HepG2 (cell line): Measurements from ENCODE around the gene ZBTB44. TPM values are rescaled to one million over a fixed set of nuclear protein-coding genes. Genes with fewer than 3 reads are reported as not detected.

Experiments
- AGO1 ChIP-seq: fragments of 200-400 bp; formaldehyde crosslinking; IDR thresholded peaks from 2 replicates; pipeline ENCODE4 v1.6.1; 2017; ENCODE audit warnings: mild to moderate bottlenecking, low read depth, low read length, moderate library complexity; ENCODE audit not compliant: poor library complexity, severe bottlenecking
- ARID3A ChIP-seq: IDR thresholded peaks from 2 replicates; pipeline ENCODE4 v1.6.1; 2012; ENCODE audit warnings: low read depth, low read length, improper control_type of control experiment
- CHD2 ChIP-seq: IDR thresholded peaks from 2 replicates; pipeline ENCODE4 v1.6.1; 2011; ENCODE audit warnings: low read depth, low read length, improper control_type of control experiment
- EHMT2 ChIP-seq: fragments of 200-600 bp; sonication (generic); IDR thresholded peaks from 2 replicates; pipeline ENCODE4 v1.7.0; 2017; ENCODE audit warnings: antibody characterized with exemption, low read depth, low read length, borderline replicate concordance
- IRF9 ChIP-seq: sonication (generic); formaldehyde crosslinking; IDR thresholded peaks from 2 replicates; pipeline ENCODE4 v1.8.0; 2022; ENCODE audit warnings: missing genetic modification reagents, mild to moderate bottlenecking, borderline replicate concordance
- KAT8 ChIP-seq: IDR thresholded peaks from 2 replicates; pipeline ENCODE4 v1.6.1; 2016; ENCODE audit warnings: missing genetic modification reagents, missing compliant biosample characterization
- KLF9 ChIP-seq: IDR thresholded peaks from 2 replicates; pipeline ENCODE4 v1.6.1; 2016; ENCODE audit warnings: low read depth
- MAFF ChIP-seq: IDR thresholded peaks from 2 replicates; pipeline ENCODE4 v1.6.1; 2011; ENCODE audit warnings: low read depth, low read length, improper control_type of control experiment
- NCOA5 ChIP-seq: sonication (generic); formaldehyde crosslinking; IDR thresholded peaks from 2 replicates; pipeline ENCODE4 v1.4.0; 2020; ENCODE audit warnings: missing genetic modification reagents
- NONO ChIP-seq, 2 experiments: fragments of 450-650 bp in 1 of 2; sonication (generic) in 1 of 2; formaldehyde crosslinking in 1 of 2; IDR thresholded peaks in 1 of 2; conservative IDR thresholded peaks in 1 of 2; 2 replicates each; pipeline versions ENCODE4 v1.6.1 to v1.8.0; 2017 to 2022; ENCODE audit warnings: mild to moderate bottlenecking in 1 of 2, missing genetic modification reagents in 1 of 2, moderate library complexity in 1 of 2
- NPAS2 ChIP-seq: sonication (generic); formaldehyde crosslinking; IDR thresholded peaks from 2 replicates; pipeline ENCODE4 v1.8.0; 2022; ENCODE audit warnings: mild to moderate bottlenecking, missing genetic modification reagents, borderline replicate concordance
- NR3C1 ChIP-seq: sonication (generic); formaldehyde crosslinking; IDR thresholded peaks from 2 replicates; pipeline ENCODE4 v1.4.0; 2020; ENCODE audit warnings: missing genetic modification reagents
- SIN3A ChIP-seq: IDR thresholded peaks from 2 replicates; pipeline ENCODE4 v1.6.1; 2011; ENCODE audit warnings: low read depth, mild to moderate bottlenecking, control low read depth, low read length, borderline replicate concordance
- TCF7L2 ChIP-seq: IDR thresholded peaks from 2 replicates; pipeline ENCODE4 v1.6.1; 2011; ENCODE audit warnings: mild to moderate bottlenecking, low read depth, low read length, moderate library complexity
- TGIF2 ChIP-seq: IDR thresholded peaks from 2 replicates; pipeline ENCODE4 v1.6.1; 2016; ENCODE audit warnings: control low read depth, missing compliant biosample characterization
- THAP11 ChIP-seq: IDR thresholded peaks from 2 replicates; pipeline ENCODE4 v1.6.1; 2016; ENCODE audit warnings: missing biosample characterization, missing genetic modification reagents
- ZBTB37 ChIP-seq: sonication (generic); formaldehyde crosslinking; IDR thresholded peaks from 2 replicates; pipeline ENCODE4 v1.4.0; 2020; ENCODE audit warnings: mild to moderate bottlenecking, missing genetic modification reagents
- ZBTB42 ChIP-seq: sonication (generic); formaldehyde crosslinking; IDR thresholded peaks from 2 replicates; pipeline ENCODE4 v1.5.0; 2020; ENCODE audit warnings: mild to moderate bottlenecking, missing genetic modification reagents
- ZC3H4 ChIP-seq: sonication (generic); formaldehyde crosslinking; IDR thresholded peaks from 2 replicates; pipeline ENCODE4 v1.4.0; 2020; ENCODE audit warnings: missing genetic modification reagents, borderline replicate concordance
- ZNF10 ChIP-seq: sonication (generic); formaldehyde crosslinking; IDR thresholded peaks from 2 replicates; pipeline ENCODE4 v1.4.0; 2020; ENCODE audit warnings: mild to moderate bottlenecking, low read depth, missing genetic modification reagents, borderline replicate concordance
- ZNF124 ChIP-seq: sonication (generic); formaldehyde crosslinking; IDR thresholded peaks from 2 replicates; pipeline ENCODE4 v1.4.0; 2020; ENCODE audit warnings: missing genetic modification reagents
- ZNF44 ChIP-seq: sonication (generic); formaldehyde crosslinking; IDR thresholded peaks from 2 replicates; pipeline ENCODE4 v1.5.1; 2020; ENCODE audit warnings: mild to moderate bottlenecking, missing genetic modification reagents
- ZNF607 ChIP-seq: sonication (generic); formaldehyde crosslinking; IDR thresholded peaks from 2 replicates; pipeline ENCODE4 v1.5.1; 2020; ENCODE audit warnings: missing genetic modification reagents, mild to moderate bottlenecking, borderline replicate concordance
- ZNF768 ChIP-seq: sonication (generic); formaldehyde crosslinking; IDR thresholded peaks from 2 replicates; pipeline ENCODE4 v1.4.0; 2020; ENCODE audit warnings: missing genetic modification reagents
- ZNF83 ChIP-seq: sonication (generic); formaldehyde crosslinking; IDR thresholded peaks from 2 replicates; pipeline ENCODE4 v1.4.0; 2020; ENCODE audit warnings: missing genetic modification reagents, mild to moderate bottlenecking, borderline replicate concordance
- ZNF879 ChIP-seq: sonication (generic); formaldehyde crosslinking; IDR thresholded peaks from 2 replicates; pipeline ENCODE4 v1.8.1; 2023; ENCODE audit warnings: missing genetic modification reagents
- polyA plus RNA-seq, 8 experiments: library from polyadenylated mRNA; depleted of rRNA in 3 of 8; stranded (reverse) in 7 of 8; unstranded in 1 of 8; fragments of >200 nt; fragmentation: Illumina TruSeq in 4 of 8; extraction: Trizol in 4 of 8; gene quantifications; 2 replicates each; pipeline versions ENCODE4 v1.2.1 to v1.2.3, GENCODE V29; 2011 to 2016; ENCODE audit warnings: low read depth in 4 of 8, missing spikeins in 1 of 8, mixed read lengths in 1 of 8; ENCODE audit not compliant: insufficient read depth in 1 of 8
- total RNA-seq, 5 experiments: library from RNA; depleted of rRNA; stranded (reverse); fragments of >200 nt; fragmentation: Illumina TruSeq; extraction: Trizol; gene quantifications; 2 replicates each; pipeline ENCODE4 v1.2.3, GENCODE V29; 2016; ENCODE audit warnings: low read depth in 1 of 5
- TF ChIP-seq, protein P1 (sequence below): IDR thresholded peaks from 2 replicates; pipeline ENCODE4 v1.6.1; 2016; ENCODE audit warnings: low read depth

ZBTB44 gene
- total and polyA plus RNA-seq, 2 of the 13 experiments (the other 11 are each of a cell fraction or from before 2014, with no cell fraction given): 22.8 to 23.6 TPM

DNA sequence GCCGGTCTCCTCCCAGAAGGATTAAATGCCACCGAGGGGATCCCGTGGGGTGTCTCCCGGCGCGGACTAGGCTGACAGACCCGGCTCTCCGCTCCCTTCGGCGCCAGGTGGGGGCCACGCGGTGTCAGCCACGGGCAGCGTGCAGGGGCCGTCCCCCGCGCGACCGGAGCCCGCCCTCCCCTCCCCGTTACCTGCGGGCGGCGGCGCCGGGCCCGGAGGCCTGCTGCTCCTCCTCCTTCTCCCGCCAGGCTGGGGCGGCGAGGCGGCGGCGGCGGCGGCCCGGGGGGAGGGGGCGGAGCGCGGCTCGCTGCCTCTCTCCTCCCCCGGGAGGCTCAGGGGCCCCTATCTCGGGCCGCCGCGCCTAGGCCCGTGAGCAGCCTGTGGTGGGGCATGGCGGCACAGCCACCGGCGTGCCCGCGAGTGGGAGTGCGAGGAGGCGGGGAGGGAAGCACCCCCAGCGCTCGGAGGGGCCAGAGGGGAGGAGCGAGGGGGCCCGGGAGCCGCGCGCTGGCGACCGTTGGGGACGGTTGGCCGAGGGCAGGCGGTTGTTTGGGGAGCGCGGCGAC, 450 bp downstream of the ZBTB44 start (continued):
- TF ChIP-seq NCOA5 (CRISPR knock-in tag): no peak
- TF ChIP-seq ZC3H4 (CRISPR knock-in tag): 0 out of 2 replicates have a peak, but pooled peaks have one; percentile 44
- TF ChIP-seq ZNF10 (CRISPR knock-in tag): no peak
- no peak for TF ChIP-seq ZNF879 (CRISPR knock-in tag)
- no peak for TF ChIP-seq SIN3A
- no peak for TF ChIP-seq TGIF2 (CRISPR knock-in tag)
- TF ChIP-seq AGO1: no peak
- no peak for TF ChIP-seq NR3C1 (CRISPR knock-in tag)
- no peak for TF ChIP-seq ZBTB42 (CRISPR knock-in tag)
- no peak for TF ChIP-seq IRF9 (CRISPR knock-in tag)
- TF ChIP-seq, protein P1, sequence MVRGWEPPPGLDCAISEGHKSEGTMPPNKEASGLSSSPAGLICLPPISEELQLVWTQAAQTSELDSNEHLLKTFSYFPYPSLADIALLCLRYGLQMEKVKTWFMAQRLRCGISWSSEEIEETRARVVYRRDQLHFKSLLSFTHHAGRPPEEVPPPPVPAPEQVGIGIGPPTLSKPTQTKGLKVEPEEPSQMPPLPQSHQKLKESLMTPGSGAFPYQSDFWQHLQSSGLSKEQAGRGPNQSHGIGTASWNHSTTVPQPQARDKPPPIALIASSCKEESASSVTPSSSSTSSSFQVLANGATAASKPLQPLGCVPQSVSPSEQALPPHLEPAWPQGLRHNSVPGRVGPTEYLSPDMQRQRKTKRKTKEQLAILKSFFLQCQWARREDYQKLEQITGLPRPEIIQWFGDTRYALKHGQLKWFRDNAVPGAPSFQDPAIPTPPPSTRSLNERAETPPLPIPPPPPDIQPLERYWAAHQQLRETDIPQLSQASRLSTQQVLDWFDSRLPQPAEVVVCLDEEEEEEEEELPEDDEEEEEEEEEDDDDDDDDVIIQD (CRISPR knock-in tag): no peak
- no peak for TF ChIP-seq NONO (IDR thresholded peaks at IDR 0.05)
- TF ChIP-seq NONO (CRISPR knock-in tag; conservative IDR thresholded peaks at IDR 0.05): no peak
- no peak for TF ChIP-seq EHMT2
- TF ChIP-seq KLF9 (CRISPR knock-in tag): no peak
- TF ChIP-seq TCF7L2: no peak
- no peak for TF ChIP-seq ZNF44 (CRISPR knock-in tag)
- TF ChIP-seq NPAS2 (CRISPR knock-in tag): no peak
- TF ChIP-seq ZNF768 (CRISPR knock-in tag): no peak
- no peak for TF ChIP-seq MAFF
- TF ChIP-seq CHD2: no peak
- TF ChIP-seq ZNF83 (CRISPR knock-in tag): no peak
- TF ChIP-seq KAT8: 0 out of 2 replicates have a peak, but pooled peaks have one; percentile 8
- TF ChIP-seq ZNF124 (CRISPR knock-in tag): no peak
- no peak for TF ChIP-seq ARID3A
- TF ChIP-seq ZBTB37: no peak
- no peak; the same call in 1 of the 2 replicates for TF ChIP-seq THAP11 (CRISPR knock-in tag)
- TF ChIP-seq ZNF607 (CRISPR knock-in tag): no peak
